ENCODE measurements around the gene NPEPPS.
"Not testable (repeated sequence)": the region's sequence is repeated elsewhere in the genome, so short reads cannot be mapped to it uniquely, and the experiment has no call there.

NPEPPS gene, protein sequence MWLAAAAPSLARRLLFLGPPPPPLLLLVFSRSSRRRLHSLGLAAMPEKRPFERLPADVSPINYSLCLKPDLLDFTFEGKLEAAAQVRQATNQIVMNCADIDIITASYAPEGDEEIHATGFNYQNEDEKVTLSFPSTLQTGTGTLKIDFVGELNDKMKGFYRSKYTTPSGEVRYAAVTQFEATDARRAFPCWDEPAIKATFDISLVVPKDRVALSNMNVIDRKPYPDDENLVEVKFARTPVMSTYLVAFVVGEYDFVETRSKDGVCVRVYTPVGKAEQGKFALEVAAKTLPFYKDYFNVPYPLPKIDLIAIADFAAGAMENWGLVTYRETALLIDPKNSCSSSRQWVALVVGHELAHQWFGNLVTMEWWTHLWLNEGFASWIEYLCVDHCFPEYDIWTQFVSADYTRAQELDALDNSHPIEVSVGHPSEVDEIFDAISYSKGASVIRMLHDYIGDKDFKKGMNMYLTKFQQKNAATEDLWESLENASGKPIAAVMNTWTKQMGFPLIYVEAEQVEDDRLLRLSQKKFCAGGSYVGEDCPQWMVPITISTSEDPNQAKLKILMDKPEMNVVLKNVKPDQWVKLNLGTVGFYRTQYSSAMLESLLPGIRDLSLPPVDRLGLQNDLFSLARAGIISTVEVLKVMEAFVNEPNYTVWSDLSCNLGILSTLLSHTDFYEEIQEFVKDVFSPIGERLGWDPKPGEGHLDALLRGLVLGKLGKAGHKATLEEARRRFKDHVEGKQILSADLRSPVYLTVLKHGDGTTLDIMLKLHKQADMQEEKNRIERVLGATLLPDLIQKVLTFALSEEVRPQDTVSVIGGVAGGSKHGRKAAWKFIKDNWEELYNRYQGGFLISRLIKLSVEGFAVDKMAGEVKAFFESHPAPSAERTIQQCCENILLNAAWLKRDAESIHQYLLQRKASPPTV

DNA sequence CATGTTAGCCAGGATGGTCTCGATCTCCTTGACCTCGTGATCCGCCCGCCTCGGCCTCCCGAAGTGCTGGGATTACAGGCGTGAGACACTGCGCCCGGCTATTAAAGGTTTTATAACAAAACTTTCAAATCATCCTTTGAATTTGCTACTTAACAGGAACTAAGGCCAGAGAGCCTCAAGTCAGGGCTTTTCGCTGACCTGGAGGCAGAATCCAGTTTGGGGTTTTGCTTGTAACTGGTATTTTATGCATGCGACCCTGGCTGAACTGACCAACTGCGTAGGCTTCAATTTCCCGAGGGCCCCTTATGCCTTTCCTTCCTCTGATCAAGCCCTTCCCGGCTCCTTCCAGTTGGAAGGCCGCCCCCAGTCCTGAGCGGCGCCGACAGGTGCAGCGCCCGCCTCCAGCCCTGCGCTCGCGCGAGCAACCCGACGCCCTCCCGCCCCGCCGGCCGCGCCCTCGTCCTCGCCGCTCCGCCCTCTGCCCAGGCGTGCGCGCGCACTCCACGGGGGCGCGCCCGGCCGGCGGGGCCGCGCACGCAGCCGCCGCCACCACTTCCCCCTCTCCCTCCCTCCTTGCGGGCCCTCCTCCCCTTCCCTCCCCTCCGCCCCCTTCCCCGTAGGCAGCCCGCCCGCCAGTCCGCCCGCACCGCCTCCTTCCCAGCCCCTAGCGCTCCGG is at the start of gene NPEPPS:
Gene NPEPPS (plus strand): TSS at position 552 of the 676 bp plus-strand sequence. CDS start 193 bp downstream, outside the sequence.
- DNase-seq: peak; percentile 86

DNA sequence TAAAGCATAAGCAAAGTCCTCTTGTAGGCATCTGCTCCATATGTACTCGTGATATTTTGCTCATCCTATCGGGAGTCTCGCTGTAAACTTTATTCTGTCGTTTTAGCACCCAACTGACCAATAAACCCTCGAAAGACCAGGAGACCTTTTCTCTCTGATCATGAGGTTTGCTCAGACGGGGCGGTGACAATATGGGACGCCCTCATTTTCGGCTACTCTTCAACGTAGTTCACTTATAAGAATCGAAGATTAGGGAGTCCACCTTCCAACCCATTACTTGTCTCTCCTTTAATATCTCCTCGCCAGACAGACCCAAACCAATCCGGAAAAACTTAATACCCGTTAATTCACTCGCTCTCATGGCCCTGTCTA is 39.1 kb upstream of the NPEPPS start:
- not testable (repeated sequence) for DNase-seq

DNA sequence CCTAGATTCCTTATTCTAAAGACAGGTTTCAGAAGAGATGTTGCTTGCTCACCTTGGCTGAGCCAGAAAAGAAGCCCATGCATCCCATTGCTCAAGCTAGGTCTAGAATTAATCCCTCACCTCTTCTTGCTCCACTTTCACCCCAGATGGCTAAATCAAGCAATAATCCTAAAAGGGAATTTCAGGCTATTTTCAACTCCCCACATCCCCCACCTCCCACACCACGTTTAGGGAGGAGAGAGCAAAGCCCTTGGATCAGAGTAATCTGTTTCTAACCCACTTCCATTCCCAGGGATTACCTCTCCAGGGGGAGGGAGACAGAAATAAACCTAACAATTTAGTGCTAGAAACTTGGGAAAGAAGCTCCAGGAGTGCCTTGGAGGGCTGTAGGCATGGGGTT is 31.8 kb upstream of the NPEPPS start:
- DNase-seq: not testable (repeated sequence)

DNA sequence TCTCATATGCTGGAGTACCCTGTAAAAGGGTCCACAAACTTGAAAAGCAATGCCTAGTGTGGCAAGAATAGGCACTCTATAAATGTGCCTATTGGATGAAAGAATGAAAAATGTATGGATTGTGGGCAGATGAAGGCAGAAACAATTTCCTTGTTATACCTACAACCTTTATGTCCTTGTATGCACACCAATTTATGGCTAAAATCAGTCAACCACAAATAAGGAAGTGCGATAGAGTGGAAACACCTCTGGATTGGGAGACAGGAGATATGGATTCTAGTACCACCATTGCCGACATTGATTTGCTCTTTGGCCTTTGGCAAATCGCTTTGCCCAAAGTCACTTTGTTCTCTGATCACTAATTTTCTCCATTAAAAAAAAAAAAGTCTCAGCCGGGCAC is 31.4 kb upstream of the NPEPPS start:
- DNase-seq: not testable (repeated sequence)

DNA sequence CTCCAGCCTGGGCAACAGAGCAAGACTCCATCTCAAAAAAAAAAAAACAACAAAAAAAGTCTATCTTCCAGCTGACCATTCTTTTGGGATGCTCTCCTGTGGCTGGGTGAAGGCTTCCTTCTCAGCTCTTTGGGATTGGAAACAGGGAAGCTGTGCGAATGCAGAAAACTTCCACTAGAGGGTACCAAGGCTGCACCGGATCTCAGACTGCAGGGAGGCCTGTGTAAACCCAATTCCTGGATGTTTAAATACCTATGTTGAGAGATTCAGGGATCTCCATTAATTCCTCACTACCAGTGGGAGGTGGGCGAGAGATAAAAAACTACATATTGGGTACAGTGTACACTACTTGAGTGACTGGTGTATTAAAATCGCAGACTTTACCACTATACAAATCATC is 30.3 kb upstream of the NPEPPS start:
- DNase-seq: not testable (repeated sequence)

DNA sequence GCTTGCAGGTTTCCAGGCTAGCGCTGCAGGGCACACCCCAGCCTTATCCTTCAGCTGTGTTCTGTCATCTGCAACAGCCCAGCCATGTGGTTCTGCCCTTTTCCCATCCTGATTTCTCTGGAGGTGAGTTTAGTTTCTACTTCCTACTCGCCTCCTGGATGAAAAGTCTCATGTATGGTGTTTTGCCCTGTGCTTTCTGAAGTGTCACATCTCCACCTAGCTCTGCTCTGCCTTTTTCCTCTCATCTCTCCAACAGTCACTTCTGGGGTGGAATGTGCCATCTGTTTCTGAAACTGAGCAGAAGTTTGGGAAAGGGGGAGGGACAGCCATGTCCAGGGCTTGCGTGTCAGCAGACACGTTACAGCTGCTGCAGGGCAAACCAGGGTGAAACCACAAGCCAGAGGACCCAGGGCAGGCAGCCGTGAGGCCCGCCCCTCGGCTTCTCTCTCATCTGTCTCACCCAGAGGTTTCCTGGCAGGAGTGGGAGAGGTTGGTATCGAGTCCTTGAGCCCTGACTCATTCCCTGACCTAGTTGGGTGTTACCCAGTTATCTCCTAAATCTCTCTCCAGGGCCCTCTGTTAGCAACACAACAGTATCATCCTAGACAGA is 28.7 kb upstream of the NPEPPS start:
- peak; percentile 25 for DNase-seq

DNA sequence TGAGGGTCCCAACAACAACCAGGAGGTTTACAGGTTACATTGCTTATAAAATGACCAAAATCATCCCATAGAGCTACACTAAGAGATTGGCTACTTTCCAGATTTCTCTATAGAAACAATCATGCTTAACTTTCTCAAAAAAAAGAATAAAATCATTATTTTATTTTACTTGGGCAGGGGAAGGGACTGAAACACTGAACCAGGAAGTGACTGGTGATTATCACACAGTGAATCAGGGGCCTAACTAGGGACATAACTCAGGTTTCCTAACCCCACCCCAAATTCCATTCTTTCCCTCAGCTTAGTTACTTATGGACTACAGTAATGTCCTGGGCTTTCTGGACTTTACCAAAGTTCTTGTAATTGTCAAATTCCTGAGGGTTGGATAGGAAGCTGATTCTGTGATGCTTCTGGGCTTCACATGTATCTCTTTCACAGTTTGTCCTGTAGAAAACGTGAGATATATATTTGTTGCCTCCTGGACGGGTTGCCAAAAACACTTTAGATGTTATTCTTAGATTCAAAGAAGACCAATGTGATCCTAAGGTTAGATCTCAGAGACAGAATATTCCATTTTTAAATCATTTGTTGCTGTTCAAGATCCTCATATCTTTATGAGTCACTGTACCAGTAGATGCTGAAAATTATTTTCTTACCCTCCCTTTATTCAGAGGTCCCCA is 28.0 kb upstream of the NPEPPS start:
- not testable (repeated sequence) for DNase-seq

DNA sequence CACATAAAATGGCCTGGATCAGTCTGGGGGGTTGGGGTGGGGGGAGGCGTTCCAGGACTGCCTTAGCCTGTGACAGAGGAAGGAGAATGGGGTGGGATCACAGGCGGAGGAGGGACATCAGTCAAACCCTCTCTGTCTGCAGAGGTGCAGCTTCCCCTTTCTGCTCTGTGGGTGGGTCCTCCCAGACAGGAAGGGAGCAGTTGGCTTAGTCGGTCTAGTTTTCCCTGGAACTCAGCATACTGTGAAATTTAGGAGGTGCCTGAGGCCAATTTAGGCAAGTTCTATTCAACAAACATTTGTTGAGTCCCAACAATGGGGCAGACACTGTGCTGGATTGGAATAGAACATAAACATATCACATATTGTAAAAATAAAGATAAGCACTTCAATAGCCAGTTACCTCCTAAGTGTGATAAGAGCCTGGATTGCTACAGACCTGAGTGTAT is 19.2 kb upstream of the NPEPPS start:
- DNase-seq: not testable (repeated sequence)

DNA sequence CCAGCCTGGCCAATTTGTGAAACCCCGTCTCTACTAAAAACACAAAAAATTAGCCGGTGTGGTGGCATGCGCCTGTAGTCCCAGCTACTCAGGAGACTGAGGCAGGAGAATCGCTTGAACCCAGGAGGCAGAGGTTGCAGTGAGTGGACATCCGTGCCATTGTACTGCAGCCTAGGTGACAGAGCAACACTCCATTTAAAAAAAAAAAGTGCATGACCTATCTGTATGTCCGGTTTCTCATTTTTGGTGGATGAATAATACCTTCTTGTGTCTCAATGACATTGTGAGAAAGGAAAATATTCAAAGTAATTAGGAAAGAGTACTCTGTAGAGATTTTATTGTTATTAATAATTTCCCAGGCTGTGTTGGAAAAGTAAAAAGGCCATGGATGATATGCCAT is 17.6 kb upstream of the NPEPPS start:
- DNase-seq: not testable (repeated sequence)

DNA sequence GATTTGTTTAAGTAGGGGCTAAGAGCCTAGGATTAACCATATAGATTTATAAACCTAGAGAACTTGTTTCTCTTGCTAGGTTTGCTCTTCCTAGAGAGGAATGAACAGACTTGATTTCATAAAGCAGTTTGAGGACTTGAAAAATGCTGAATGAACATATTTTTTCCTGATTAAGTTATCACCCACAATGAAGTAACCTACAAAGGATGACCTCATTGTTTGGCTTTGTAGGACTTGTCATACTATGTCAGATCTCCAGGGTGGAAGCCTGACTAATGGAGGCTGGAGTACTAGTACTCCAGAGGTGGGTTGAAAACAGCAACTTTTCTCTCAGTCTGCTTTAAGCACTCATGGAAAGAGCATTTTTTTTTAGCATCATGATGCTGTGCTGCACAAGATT is 12.0 kb upstream of the NPEPPS start:
- not testable (repeated sequence) for DNase-seq

DNA sequence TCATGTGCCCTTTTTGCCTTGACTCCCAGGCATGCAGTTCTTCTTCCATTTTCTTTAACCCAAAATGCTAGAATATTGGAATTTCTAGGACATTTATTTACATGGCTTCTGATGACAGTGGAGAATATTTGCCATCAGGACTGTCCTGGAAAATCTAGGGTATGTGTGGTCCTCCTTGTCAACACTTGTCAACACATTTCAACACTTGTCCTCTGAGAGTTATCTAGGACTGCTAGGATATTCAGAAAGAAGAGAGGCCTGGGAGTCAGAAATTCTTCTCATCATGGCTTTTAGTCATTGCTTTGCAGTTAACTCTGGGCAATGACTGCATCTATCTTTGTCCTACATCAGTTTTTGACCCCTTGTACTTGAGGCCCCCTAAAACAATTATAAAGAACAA is 11.5 kb upstream of the NPEPPS start:
- not testable (repeated sequence) for DNase-seq

DNA sequence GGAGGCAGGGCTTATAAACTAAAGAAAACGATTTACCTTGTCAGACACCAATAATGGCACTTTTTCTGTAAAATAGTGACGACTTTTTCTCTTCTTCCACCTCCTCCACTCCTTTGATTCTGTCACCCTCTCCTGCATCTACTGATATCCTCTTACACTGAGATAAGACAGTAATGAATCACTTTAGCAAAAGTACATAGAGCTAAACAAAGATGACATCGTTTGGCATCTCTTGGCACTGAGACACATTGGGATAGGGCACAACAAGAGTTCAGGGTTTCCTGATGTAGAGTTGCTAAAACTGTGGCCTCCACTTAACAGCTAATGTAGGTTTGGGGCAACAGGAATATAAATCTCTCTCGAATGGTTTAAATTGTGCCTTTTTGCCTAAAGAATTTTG is 10.6 kb upstream of the NPEPPS start:
- not testable (repeated sequence) for DNase-seq

DNA sequence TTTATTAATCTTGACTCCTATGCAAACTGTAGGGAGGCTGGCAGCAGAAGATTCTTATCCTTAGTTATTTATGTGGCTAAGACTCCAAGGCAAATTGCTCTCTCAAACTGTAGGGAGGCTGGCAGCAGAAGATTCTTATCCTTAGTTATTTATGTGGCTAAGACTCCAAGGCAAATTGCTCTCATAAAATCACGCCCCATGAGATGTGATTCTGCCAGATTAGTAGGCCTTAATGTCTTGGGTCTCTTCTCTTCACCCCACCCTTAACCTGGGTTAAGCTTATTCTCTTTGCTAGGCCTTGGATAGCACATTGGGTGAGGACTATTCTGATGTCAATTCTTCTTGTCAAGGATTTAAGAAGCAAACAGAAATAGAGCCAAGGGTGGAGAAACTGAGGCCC is 9.5 kb upstream of the NPEPPS start:
- DNase-seq: not testable (repeated sequence)

DNA sequence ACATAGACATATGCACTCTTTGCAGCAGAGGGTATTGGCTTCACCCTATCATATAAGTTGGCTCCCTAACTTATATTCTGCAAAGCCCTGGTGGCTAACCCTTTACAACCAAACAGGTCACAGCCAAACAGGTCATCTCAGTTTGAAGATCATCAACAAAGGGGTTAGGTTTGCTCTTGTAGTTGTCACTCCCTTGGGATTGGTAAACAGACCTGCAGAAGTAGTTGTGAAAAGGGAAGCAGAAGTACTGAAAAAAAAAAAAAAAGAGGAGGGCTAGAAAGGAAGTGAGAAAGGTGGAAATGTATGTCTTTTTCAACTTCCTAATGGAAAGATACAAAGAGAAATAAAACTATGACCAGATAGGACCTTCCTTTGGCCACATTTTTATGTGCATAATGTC is 8.6 kb upstream of the NPEPPS start:
- DNase-seq: not testable (repeated sequence)

DNA sequence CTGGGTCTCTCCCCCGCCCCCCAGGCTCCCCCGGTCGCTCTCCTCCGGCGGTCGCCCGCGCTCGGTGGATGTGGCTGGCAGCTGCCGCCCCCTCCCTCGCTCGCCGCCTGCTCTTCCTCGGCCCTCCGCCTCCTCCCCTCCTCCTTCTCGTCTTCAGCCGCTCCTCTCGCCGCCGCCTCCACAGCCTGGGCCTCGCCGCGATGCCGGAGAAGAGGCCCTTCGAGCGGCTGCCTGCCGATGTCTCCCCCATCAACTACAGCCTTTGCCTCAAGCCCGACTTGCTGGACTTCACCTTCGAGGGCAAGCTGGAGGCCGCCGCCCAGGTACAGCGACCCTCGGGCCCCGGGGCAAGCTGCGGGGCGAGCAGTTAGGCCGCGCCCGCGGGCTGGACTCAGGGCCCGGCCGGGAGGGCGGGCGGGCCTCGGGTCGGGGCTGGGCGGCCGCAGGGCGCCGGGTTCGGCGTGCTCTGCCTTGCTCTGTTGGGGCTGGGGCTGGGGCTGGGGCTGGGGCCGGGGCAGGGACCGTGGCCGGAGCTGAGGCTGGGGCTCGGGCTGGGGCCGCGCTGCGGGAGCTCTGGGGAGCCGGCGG is 419 bp downstream of the NPEPPS start:
- not testable (repeated sequence) for DNase-seq

DNA sequence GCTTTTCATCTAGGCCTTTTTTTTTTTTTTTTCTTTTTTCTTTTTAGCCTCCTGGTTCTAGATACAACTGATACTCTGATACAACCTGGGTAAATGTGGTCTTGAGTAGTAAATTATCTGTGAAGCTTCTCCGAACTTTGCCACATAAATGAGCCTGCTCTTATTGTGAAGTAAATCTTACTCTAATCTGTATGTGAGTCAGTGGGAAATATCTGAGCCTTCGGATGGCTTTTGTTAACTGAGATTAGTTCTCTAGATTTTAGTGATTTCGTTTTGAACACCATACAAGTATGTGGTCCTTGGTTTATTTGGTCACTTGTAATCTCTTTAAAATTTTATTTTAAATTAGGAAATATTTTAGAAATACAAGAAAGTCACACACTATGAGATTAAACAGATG is 8.2 kb downstream of the NPEPPS start:
- DNase-seq: not testable (repeated sequence)

DNA sequence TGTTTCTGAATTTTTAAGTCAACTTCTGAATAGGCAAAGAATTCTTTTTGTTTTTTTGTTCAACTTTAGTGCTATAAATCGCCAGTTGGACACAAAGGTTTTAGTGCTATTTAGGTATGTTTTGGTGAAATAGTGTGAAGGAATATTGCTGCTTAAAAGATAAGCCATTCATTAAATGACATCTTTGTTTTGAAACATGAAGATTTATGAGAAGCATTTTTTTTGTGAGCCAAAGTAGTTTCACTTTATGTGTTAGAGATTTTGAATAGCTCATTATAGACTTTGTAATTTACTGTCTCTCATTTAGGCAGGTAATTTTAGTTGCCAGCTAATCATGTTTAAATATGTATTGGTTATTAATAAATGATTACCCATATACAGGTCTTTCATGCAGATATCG is 10.8 kb downstream of the NPEPPS start:
- not testable (repeated sequence) for DNase-seq

DNA sequence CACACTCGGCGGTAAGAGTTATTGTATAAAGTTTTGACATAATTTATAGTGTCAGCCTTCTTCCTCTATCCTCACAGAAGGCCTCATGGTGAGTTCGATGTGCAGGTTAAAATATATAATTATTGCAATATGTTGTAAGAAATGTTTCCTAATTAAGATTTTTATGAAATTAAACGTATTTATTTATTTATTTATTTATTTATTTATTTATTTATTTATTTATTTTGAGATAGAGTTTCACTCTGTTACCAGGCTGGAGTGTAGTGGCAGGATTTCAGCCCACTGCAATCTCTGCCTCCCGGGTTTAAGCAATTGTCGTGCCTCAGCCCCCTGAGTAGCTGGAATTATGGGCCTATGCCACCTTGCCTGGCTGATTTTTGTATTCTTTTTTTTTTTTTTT is 13.4 kb downstream of the NPEPPS start:
- DNase-seq: not testable (repeated sequence)

DNA sequence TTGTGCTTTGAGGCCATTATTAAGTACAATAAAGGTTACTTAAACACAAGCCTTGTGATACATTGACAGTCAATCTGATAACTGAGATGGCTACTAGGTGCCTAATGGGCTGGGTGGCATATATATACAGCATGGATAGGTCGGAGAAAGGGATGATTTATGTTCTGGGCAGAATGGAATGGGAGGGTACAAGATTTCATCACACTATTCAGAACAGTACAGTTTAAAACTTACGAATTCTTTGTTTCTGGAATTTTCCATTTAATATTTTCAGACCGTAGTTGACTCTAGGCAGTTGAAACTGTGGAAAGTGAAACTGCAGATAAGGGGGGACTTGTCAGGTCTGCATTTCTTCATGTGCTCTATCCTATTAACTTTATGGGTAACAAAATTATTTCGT is 23.8 kb downstream of the NPEPPS start:
- not testable (repeated sequence) for DNase-seq

DNA sequence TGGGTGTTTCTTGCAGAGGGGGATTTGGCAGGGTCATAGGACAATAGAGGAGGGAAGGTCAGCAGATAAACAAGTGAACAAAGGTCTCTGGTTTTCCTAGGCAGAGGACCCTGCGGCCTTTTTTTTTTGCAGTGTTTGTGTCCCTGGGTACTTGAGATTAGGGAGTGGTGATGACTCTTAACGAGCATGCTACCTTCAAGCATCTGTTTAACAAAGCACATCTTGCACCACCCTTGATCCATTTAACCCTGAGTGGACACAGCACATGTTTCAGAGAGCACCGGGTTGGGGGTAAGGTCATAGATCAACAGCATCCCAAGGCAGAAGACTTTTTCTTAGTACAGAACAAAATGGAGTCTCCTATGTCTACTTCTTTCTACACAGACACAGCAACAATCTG is 25.2 kb downstream of the NPEPPS start:
- DNase-seq: not testable (repeated sequence)

DNA sequence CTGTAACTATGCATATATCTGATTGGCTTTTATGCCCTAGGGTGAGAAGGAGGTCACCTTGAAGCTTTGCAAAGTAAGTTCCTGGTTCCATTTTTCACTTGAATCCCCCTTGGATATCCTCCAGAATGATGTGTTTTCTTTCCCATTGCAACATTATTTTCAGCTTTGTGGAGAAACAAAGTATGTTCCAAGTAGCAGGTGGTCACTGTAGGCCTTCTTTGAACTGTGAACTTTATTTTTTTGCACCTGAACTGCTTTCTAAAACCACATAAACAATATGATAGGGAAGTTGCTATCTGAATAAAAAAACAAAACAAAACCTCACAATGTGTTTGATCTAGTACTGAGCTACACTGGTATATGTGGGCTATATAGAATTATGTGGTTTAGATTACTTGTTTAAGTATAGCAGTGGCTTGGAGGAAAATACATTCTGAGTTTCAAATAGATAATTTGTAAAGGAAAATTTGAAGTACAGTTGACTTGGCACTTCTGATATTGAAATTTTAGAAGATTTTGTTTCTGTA is 29.7 kb downstream of the NPEPPS start:
- not testable (repeated sequence) for DNase-seq

Data from activated CD4-positive, alpha-beta T cell treated with anti-CD3 and anti-CD28 coated beads for 48 hours (primary cell).